ENCODE measurements around the gene TUBB1. TPM values are rescaled to one million over a fixed set of nuclear protein-coding genes. Genes with fewer than 3 reads are reported as not detected.

TUBB1 gene
- total RNA-seq, 1 experiment from 2014 or later: not detected

DNA sequence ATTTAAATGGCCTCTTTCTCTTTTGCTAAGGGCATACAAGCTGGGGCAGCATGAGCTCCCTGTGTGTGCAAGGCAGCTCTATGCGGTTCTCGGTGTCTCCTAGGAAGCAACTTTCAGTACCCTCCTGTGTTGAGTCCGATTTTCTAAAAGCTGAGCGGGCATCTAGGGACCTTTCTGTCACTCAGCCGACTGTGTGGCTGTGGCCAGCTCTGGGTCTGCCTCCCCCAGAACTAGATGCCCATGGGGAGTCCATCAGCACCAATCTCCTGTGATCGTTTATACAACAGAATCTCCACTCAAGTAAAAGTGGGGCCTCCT is 30.7 kb upstream of the TUBB1 start:
- DNase-seq (ENCODE audit: extremely low read depth, low read depth): no peak

DNA sequence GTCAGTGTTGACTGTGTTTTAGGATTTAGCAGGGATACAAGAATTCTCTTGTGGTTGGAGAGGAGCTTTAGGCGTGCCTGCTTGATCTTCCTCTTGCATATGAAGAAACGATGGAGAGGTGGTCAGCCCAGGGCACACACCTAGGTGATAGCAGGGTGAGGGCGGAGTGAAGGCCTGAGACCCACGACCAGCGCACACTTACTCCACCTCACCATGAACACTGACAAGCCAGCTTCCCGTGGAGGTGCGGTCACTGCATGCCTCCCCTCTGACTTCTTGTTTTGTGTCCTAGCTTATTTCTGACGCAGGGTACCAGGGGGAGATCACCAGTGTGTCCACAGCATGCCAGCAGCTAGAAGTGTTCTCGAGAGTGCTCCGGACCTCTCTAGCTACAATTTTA is 30.0 kb upstream of the TUBB1 start:
- DNase-seq (ENCODE audit: extremely low read depth, low read depth): no peak

DNA sequence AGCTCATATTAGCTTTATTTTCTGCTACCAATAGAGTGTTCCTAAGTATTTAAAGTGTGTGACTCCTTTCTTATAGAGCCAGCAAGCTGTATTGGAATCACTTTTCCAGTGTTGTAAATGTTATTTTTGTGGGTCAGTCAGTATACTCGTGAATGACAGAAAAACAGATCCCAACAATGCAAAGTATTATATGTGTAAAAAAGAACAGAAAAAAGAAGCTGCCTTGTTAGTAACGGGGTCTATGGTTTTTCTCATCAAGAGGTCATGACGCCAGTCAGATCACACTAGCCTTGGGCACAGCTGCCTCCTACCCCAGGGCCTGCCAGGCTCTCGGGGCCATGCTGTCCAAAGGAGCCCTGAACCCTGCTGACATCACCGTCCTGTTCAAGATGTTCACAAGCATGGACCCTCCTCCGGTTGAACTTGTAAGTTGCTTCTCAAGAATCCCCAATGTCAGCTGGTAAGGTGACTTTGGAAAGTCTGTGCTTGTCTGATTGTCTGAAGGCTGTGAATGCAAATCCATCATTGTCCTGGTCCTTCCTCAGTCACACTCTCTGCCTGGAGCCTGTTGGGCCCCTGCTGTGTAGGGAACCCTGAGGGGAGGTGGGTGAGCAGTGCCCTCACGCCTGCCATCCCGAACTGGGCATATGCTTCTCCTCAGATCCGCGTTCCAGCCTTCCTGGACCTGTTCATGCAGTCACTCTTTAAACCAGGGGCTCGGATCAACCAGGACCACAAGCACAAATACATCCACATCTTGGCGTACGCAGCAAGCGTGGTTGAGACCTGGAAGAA is 28.4 kb upstream of the TUBB1 start:
- no peak for DNase-seq (ENCODE audit: extremely low read depth, low read depth)

GRCh38 chr20:58991715-58992114 is 27.5 kb upstream of the TUBB1 start:
- DNase-seq (ENCODE audit: extremely low read depth, low read depth): no peak

DNA sequence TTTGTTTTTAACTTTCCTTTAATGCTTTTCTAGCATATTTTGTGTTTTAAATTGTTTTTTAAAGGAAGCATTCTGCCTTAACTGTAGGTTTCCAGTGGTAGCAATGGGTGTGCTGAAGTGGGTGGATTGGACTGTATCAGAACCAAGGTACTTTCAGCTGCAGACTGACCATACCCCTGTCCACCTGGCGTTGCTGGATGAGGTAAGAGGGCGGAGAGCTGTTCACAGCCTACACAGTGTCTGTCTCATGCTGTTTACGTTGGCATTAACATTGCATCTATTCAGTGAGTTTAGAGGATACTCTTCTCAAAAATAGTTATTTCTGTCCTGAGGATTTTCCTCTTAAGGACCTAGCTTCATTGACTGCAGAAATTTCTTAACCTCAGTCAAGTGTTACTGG is 26.3 kb upstream of the TUBB1 start:
- DNase-seq (ENCODE audit: extremely low read depth, low read depth): no peak

DNA sequence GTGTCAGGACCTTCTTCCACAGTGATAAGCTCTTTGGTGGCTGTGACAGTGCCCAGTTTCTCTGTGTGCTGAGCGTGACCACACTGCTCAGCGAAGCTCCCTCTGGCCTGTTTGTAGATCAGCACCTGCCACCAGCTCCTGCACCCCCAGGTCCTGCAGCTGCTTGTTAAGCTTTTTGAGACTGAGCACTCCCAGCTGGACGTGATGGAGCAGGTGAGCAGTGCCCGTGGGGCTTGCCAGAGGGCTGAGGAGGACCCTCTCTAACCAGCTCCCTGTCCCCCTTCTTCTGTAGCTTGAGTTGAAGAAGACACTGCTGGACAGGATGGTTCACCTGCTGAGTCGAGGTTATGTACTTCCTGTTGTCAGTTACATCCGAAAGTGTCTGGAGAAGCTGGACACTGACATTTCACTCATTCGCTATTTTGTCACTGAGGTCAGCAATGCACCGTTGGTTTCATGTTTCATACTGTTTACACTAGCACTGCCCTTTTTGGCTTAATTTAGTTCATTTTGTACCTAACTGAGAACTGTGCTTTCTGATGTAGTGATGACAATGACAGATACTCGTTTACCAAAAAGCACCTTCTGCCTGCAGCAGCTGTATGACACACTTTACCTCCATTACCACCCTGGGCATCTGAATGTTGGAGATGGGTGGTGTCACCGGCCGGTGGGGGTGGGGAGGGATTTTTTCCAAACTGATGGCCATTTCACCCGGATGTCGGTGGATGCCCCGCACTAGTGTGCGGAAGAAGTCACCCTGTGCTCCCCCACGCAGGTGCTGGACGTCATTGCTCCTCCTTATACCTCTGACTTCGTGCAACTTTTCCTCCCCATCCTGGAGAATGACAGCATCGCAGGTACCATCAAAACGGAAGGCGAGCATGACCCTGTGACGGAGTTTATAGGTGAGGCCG is 25.6 kb upstream of the TUBB1 start:
- DNase-seq (ENCODE audit: extremely low read depth, low read depth): no peak

- DNase-seq (ENCODE audit: extremely low read depth, low read depth): no peak
These were observed 24.7 kb upstream of the TUBB1 start for GRCh38 chr20:58994390-58995159.

- no peak for DNase-seq (ENCODE audit: extremely low read depth, low read depth)
These were observed 23.6 kb upstream of the TUBB1 start for GRCh38 chr20:58995461-58996225.

DNA sequence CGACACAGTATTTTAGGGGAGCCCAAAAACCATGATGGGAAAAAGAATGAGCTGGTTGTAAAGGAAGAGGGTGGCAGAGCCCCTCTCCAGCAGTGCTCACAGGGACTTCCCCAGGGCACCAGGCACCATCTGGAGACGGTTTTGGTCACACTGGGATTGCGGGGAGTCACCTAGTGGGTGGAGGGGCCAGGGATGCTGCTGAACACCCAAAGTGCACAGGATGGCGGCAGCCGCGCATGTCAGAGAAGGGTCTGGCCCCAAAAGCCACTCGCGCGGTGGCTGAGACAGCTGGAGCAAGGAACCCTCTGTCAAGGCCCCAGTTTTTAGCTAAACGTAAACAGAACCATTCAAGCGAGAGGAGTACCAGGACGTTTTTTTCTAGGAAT is 23.0 kb upstream of the TUBB1 start:
- no peak for DNase-seq (ENCODE audit: extremely low read depth, low read depth)

DNA sequence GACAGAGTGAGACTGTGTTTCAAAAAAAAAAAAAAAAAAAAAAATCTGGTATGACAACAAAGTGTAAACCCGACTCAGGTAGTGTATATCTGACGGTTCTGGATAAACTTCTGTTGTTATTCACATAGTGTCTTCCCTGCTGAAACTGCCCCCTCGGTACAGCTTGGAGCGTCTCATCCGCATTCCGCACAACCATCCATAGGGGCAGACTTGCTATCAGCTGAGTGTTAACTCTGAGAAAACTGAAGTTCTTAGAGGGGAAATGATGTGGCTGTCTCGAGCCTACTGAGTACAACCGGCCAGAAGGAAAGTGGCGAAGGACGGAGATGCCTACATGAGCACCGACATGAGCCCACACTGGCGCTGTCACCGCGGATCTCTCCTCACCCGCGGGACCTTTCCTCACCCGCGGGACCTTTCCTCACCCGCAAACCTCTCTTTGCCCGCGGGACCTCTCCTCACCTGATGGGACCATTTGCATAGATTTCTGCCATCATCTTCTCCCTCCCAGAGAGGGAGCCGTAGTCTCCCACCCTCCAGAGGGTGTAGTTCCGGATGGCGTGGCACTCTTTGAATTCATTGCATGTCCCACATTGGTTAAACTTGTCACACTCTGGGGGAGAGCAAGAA is 22.0 kb upstream of the TUBB1 start:
- DNase-seq (ENCODE audit: extremely low read depth, low read depth): no peak

- DNase-seq (ENCODE audit: extremely low read depth, low read depth): no peak
These were observed 20.6 kb upstream of the TUBB1 start for GRCh38 chr20:58998656-58999055.

GRCh38 chr20:59000326-59000725 is 18.9 kb upstream of the TUBB1 start:
- no peak for DNase-seq (ENCODE audit: extremely low read depth, low read depth)

DNA sequence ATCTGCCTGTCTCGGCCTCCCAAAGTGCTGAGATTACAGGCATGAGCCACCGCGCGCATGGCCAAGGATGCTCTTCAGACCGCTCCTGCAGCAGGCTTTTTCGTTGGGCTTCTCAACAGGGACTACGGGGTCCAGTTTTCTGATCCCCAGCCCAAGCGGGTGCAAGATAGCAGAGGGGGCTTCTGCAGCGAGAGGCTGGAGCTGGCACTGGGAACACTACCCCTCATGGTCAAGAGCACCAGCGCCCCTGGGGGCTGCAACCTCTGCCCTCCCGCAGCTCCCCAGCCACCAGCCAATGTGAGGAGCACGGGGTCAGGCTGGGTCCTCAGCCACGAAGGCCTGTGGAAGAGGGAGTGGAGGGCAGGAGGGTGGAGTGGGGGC is 18.2 kb upstream of the TUBB1 start:
- no peak for DNase-seq (ENCODE audit: extremely low read depth, low read depth)

GRCh38 chr20:59001449-59002171 is 17.6 kb upstream of the TUBB1 start:
- no peak for DNase-seq (ENCODE audit: extremely low read depth, low read depth)

DNA sequence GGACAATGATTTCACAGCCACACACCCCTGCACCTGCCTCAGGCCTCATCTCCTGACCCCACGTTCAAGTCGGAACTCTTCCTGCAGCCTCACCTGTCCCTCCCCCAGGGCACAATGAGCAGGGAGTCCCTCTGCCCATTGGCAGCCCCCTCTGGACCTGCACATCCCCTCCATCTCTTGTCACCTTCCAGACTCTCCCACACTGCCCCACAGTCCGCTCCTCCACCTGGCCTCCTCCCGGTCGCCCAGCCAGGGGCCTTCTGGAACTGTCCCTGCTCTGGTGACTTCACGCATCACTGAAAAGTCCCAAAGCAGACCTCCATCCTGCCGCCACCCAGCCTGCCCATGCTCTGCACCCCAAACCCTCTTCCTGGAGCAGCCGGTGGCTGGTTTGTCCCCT is 16.8 kb upstream of the TUBB1 start:
- DNase-seq (ENCODE audit: extremely low read depth, low read depth): no peak

GRCh38 chr20:59002874-59003399 is 16.3 kb upstream of the TUBB1 start:
- DNase-seq (ENCODE audit: extremely low read depth, low read depth): no peak

GRCh38 chr20:59003836-59004492 is 15.3 kb upstream of the TUBB1 start:
- no peak for DNase-seq (ENCODE audit: extremely low read depth, low read depth)

GRCh38 chr20:59004493-59004762 is 14.8 kb upstream of the TUBB1 start:
- DNase-seq (ENCODE audit: extremely low read depth, low read depth): no peak
